ENCODE results near the gene RPL37. TPM values are rescaled to one million over a fixed set of nuclear protein-coding genes. Genes with fewer than 3 reads are reported as not detected.
"Not testable (repeated sequence)": the region's sequence is repeated elsewhere in the genome, so short reads cannot be mapped to it uniquely, and the experiment has no call there.

Gene RPL37
- total and polyA plus RNA-seq, 9 donors: 2,591 to 3,655 (median 2,921) TPM

- H3K27ac ChIP-seq (ENCODE audit: low read length): no peak overlapping the region
- WGBS (ENCODE audit: insufficient coverage): 75% methylated on average over 2 of the region's 4 CpGs
- no peak for DNase-seq
These were observed 36.2 kb upstream of the RPL37 start for GRCh38 chr5:40871177-40871576.

GRCh38 chr5:40869384-40869783, 34.4 kb upstream of the RPL37 start:
- Histone ChIP-seq H3K4me1 (ENCODE audit: control insufficient read depth, insufficient read depth, low read length) (no peaks in the 10 kb centered on the region), H3K27ac (ENCODE audit: low read length) (no peak overlapping the region), H3K36me3 (ENCODE audit: control insufficient read depth, insufficient read depth, low read length) (no peaks in the 10 kb centered on the region), H3K27me3 (ENCODE audit: control insufficient read depth, insufficient read depth, low read length) (no peaks in the 10 kb centered on the region), H3K4me3 (ENCODE audit: low read length) (no peak overlapping the region), H3K9me3 (replicated peaks; ENCODE audit: control insufficient read depth, low read depth, low read length) (no peaks in the 10 kb centered on the region)
- DNase-seq: no peak
- no CpG with 5 or more reads among the region's 1 CpG for WGBS (ENCODE audit: insufficient coverage)

More at GRCh38 chr5:40871177-40871576, 36.2 kb upstream of the RPL37 start:
- no peaks in the 10 kb centered on the region for H3K36me3 ChIP-seq (ENCODE audit: control insufficient read depth, insufficient read depth, low read length)
- no peaks in the 10 kb centered on the region for H3K9me3 ChIP-seq (replicated peaks; ENCODE audit: control insufficient read depth, low read depth, low read length)
- H3K27me3 ChIP-seq (ENCODE audit: control insufficient read depth, insufficient read depth, low read length): no peaks in the 10 kb centered on the region
- H3K4me3 ChIP-seq (ENCODE audit: low read length): no peak overlapping the region
- H3K4me1 ChIP-seq (ENCODE audit: control insufficient read depth, insufficient read depth, low read length): no peaks in the 10 kb centered on the region

GRCh38 chr5:40866844-40867243, 31.8 kb upstream of the RPL37 start:
- WGBS (ENCODE audit: insufficient coverage): 63% methylated on average over 2 of the region's 5 CpGs
- no peak overlapping the region for H3K4me3 ChIP-seq (ENCODE audit: low read length)
- H3K9me3 ChIP-seq (replicated peaks; ENCODE audit: control insufficient read depth, low read depth, low read length): no peaks in the 10 kb centered on the region
- H3K27ac ChIP-seq (ENCODE audit: low read length): no peak overlapping the region
- no peaks in the 10 kb centered on the region for H3K36me3 ChIP-seq (ENCODE audit: control insufficient read depth, insufficient read depth, low read length)
- no peak for DNase-seq
- H3K4me1 ChIP-seq (ENCODE audit: control insufficient read depth, insufficient read depth, low read length): no peaks in the 10 kb centered on the region
- H3K27me3 ChIP-seq (ENCODE audit: control insufficient read depth, insufficient read depth, low read length): no peaks in the 10 kb centered on the region

- not testable (repeated sequence) for H3K4me1 ChIP-seq (ENCODE audit: control insufficient read depth, insufficient read depth, low read length)
- WGBS (ENCODE audit: insufficient coverage): no CpG with 5 or more reads among the region's 5 CpGs
These were observed 30.0 kb upstream of the RPL37 start for GRCh38 chr5:40865004-40865403.

GRCh38 chr5:40860711-40861110, 25.7 kb upstream of the RPL37 start:
- H3K9me3 ChIP-seq (replicated peaks; ENCODE audit: control insufficient read depth, low read depth, low read length): no peaks in the 10 kb centered on the region
- no peaks in the 10 kb centered on the region for H3K4me1 ChIP-seq (ENCODE audit: control insufficient read depth, insufficient read depth, low read length)
- no peak overlapping the region for H3K4me3 ChIP-seq (ENCODE audit: low read length)
- H3K36me3 ChIP-seq (ENCODE audit: control insufficient read depth, insufficient read depth, low read length): no peaks in the 10 kb centered on the region
- no peak overlapping the region for H3K27ac ChIP-seq (ENCODE audit: low read length)
- no peaks in the 10 kb centered on the region for H3K27me3 ChIP-seq (ENCODE audit: control insufficient read depth, insufficient read depth, low read length)
- no peak for DNase-seq

More at GRCh38 chr5:40865004-40865403, 30.0 kb upstream of the RPL37 start:
- H3K36me3 ChIP-seq (ENCODE audit: control insufficient read depth, insufficient read depth, low read length); H3K4me3 ChIP-seq (ENCODE audit: low read length); H3K9me3 ChIP-seq (replicated peaks; ENCODE audit: control insufficient read depth, low read depth, low read length); H3K27ac ChIP-seq (ENCODE audit: low read length); DNase-seq; H3K27me3 ChIP-seq (ENCODE audit: control insufficient read depth, insufficient read depth, low read length): not testable (repeated sequence)

GRCh38 chr5:40853632-40854192, 18.7 kb upstream of the RPL37 start:
- Histone ChIP-seq H3K4me3 (ENCODE audit: low read length) (no peak overlapping the region), H3K36me3 (ENCODE audit: control insufficient read depth, insufficient read depth, low read length) (no peaks in the 10 kb centered on the region), H3K27ac (ENCODE audit: low read length) (no peak overlapping the region), H3K4me1 (ENCODE audit: control insufficient read depth, insufficient read depth, low read length) (peaks cover 2% of the 10 kb centered on the region), H3K9me3 (replicated peaks; ENCODE audit: control insufficient read depth, low read depth, low read length) (no peaks in the 10 kb centered on the region), H3K27me3 (ENCODE audit: control insufficient read depth, insufficient read depth, low read length) (no peaks in the 10 kb centered on the region)
- DNase-seq: no peak
- WGBS (ENCODE audit: insufficient coverage): 56% methylated on average over 3 of the region's 4 CpGs

- no peak for DNase-seq
- H3K9me3 ChIP-seq (replicated peaks; ENCODE audit: control insufficient read depth, low read depth, low read length): no peaks in the 10 kb centered on the region
- H3K27ac ChIP-seq (ENCODE audit: low read length): no peak overlapping the region
- no peak overlapping the region for H3K4me3 ChIP-seq (ENCODE audit: low read length)
- WGBS (ENCODE audit: insufficient coverage): no CpG with 5 or more reads among the region's 1 CpG
- H3K27me3 ChIP-seq (ENCODE audit: control insufficient read depth, insufficient read depth, low read length): peaks cover 5% of the 10 kb centered on the region
- no peaks in the 10 kb centered on the region for H3K36me3 ChIP-seq (ENCODE audit: control insufficient read depth, insufficient read depth, low read length)
- H3K4me1 ChIP-seq (ENCODE audit: control insufficient read depth, insufficient read depth, low read length): peaks cover 2% of the 10 kb centered on the region
These were observed 12.5 kb upstream of the RPL37 start for GRCh38 chr5:40847525-40847924.

- Histone ChIP-seq H3K27me3 (ENCODE audit: control insufficient read depth, insufficient read depth, low read length) (peaks cover 5% of the 10 kb centered on the region), H3K9me3 (replicated peaks; ENCODE audit: control insufficient read depth, low read depth, low read length) (no peaks in the 10 kb centered on the region), H3K36me3 (ENCODE audit: control insufficient read depth, insufficient read depth, low read length) (no peaks in the 10 kb centered on the region), H3K4me1 (ENCODE audit: control insufficient read depth, insufficient read depth, low read length) (no peaks in the 10 kb centered on the region), H3K4me3 (ENCODE audit: low read length) (no peak overlapping the region), H3K27ac (ENCODE audit: low read length) (no peak overlapping the region)
- 100% methylated on average over 1 of the region's 2 CpGs for WGBS (ENCODE audit: insufficient coverage)
- DNase-seq: no peak
These were observed 11.3 kb upstream of the RPL37 start for GRCh38 chr5:40846371-40846770.

- H3K4me1 ChIP-seq (ENCODE audit: control insufficient read depth, insufficient read depth, low read length): no peaks in the 10 kb centered on the region
- WGBS (ENCODE audit: insufficient coverage): no CpG with 5 or more reads among the region's 4 CpGs
- no peaks in the 10 kb centered on the region for H3K9me3 ChIP-seq (replicated peaks; ENCODE audit: control insufficient read depth, low read depth, low read length)
- H3K36me3 ChIP-seq (ENCODE audit: control insufficient read depth, insufficient read depth, low read length): no peaks in the 10 kb centered on the region
- peaks cover 7% of the 10 kb centered on the region for H3K27me3 ChIP-seq (ENCODE audit: control insufficient read depth, insufficient read depth, low read length)
- DNase-seq: no peak
- no peak overlapping the region for H3K4me3 ChIP-seq (ENCODE audit: low read length)
- H3K27ac ChIP-seq (ENCODE audit: low read length): no peak overlapping the region
These were observed 9.5 kb upstream of the RPL37 start for GRCh38 chr5:40844565-40844964.

GRCh38 chr5:40842351-40842750, 7.3 kb upstream of the RPL37 start:
- H3K36me3 ChIP-seq (ENCODE audit: control insufficient read depth, insufficient read depth, low read length): no peaks in the 10 kb centered on the region

More at GRCh38 chr5:40842351-40842750, 7.3 kb upstream of the RPL37 start:
- WGBS (ENCODE audit: insufficient coverage): no CpG with 5 or more reads among the region's 2 CpGs
- Histone ChIP-seq H3K27me3 (ENCODE audit: control insufficient read depth, insufficient read depth, low read length) (peaks cover 7% of the 10 kb centered on the region), H3K4me1 (ENCODE audit: control insufficient read depth, insufficient read depth, low read length) (no peaks in the 10 kb centered on the region), H3K4me3 (ENCODE audit: low read length) (no peak overlapping the region), H3K9me3 (replicated peaks; ENCODE audit: control insufficient read depth, low read depth, low read length) (no peaks in the 10 kb centered on the region), H3K27ac (ENCODE audit: low read length) (no peak overlapping the region)
- no peak for DNase-seq
